Glutamatergic neuron (in vitro differentiated cells): ENCODE results near the gene ANO6. TPM values are rescaled to one million over a fixed set of nuclear protein-coding genes. Genes with fewer than 3 reads are reported as not detected.

Source experiments
- DNase-seq: peaks from one replicate; pipeline ENCODE4 v3.0.0; 2022
- H3K27ac Mint-ChIP-seq: one replicate; pipeline ENCODE4 v1.8.0; 2020; ENCODE audit warnings: mild to moderate bottlenecking, mixed read lengths, inconsistent platforms; ENCODE audit not compliant: unreplicated experiment
- H3K27me3 Mint-ChIP-seq: one replicate; pipeline ENCODE4 v1.8.0; 2020; ENCODE audit warnings: mild to moderate bottlenecking, moderate library complexity, mixed read lengths, inconsistent platforms; ENCODE audit not compliant: unreplicated experiment
- H3K36me3 Mint-ChIP-seq: one replicate; pipeline ENCODE4 v1.8.0; 2020; ENCODE audit warnings: mild to moderate bottlenecking, mixed read lengths, inconsistent platforms; ENCODE audit not compliant: unreplicated experiment
- H3K4me1 Mint-ChIP-seq: one replicate; pipeline ENCODE4 v1.8.0; 2020; ENCODE audit warnings: mild to moderate bottlenecking, low read depth, mixed read lengths, inconsistent platforms; ENCODE audit not compliant: unreplicated experiment
- H3K4me3 Mint-ChIP-seq: one replicate; pipeline ENCODE4 v1.8.0; 2020; ENCODE audit warnings: mild to moderate bottlenecking, mixed read lengths, inconsistent platforms; ENCODE audit not compliant: unreplicated experiment
- H3K9me3 Mint-ChIP-seq: one replicate; pipeline ENCODE4 v1.8.0; 2020; ENCODE audit warnings: mild to moderate bottlenecking, moderate library complexity, mixed read lengths, inconsistent platforms; ENCODE audit not compliant: unreplicated experiment
- total RNA-seq: library from RNA; stranded (reverse); fragmentation: NEBNext Ultra II Directional; extraction: Animal tissue kit (Norgen Biotek cat#: 25700); gene quantifications from one replicate; pipeline ENCODE4 v1.2.1, GENCODE V29; 2021; ENCODE audit not compliant: unreplicated experiment
- TF ChIP-seq, protein P1 (sequence below): fragments of 200-600 bp; sonication (generic); IDR thresholded peaks from one replicate; pipeline ENCODE4 v1.5.0; 2021; ENCODE audit not compliant: partially characterized antibody, unreplicated experiment

ANO6 gene
- total RNA-seq, 1 donor from 2014 or later, result 35.9 TPM

DNA sequence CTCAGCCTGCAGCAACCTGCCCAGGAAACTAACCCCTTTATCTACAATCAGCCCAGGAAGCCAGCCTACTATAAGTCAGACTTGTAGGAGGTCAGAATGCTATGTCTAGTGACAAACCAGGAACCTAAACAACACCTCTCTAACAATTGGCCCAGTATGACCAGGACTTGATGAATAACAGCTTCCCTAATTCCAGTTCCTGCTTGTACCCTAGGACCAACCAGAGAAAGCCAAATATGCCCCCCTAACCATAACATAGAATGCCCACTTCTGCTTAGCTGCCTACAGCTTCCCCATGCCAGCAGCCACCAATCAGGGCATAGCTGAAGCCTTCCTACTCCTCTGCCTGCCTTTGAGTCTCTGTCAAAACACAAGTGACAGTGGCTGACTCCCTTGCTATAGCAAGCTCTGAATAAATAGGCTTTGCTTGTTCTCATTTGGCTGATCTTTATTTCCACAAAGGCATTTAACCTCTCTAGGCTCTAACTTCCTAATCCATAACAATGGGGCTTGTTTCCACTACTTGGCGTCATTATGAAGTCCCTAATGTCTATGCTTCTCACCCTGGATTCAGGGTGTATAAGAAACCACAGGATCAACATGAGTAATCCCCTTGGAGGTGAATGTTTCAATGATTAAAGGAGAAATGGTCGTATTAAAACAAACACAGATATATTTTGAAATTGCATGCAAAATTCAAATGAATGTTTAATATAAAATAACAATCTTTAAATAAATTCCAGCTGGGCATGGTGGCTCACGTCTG, 220.2 kb downstream of the ANO6 start:
- DNase-seq, result no peak
- H3K27me3 Mint-ChIP-seq, result no peaks in the 10 kb centered on the region
- H3K27ac Mint-ChIP-seq, result no peak overlapping the region
- peaks cover 8% of the 10 kb centered on the region for H3K4me1 Mint-ChIP-seq
- no peaks in the 10 kb centered on the region for H3K9me3 Mint-ChIP-seq
- H3K4me3 Mint-ChIP-seq, result no peak overlapping the region
- TF ChIP-seq, protein P1, sequence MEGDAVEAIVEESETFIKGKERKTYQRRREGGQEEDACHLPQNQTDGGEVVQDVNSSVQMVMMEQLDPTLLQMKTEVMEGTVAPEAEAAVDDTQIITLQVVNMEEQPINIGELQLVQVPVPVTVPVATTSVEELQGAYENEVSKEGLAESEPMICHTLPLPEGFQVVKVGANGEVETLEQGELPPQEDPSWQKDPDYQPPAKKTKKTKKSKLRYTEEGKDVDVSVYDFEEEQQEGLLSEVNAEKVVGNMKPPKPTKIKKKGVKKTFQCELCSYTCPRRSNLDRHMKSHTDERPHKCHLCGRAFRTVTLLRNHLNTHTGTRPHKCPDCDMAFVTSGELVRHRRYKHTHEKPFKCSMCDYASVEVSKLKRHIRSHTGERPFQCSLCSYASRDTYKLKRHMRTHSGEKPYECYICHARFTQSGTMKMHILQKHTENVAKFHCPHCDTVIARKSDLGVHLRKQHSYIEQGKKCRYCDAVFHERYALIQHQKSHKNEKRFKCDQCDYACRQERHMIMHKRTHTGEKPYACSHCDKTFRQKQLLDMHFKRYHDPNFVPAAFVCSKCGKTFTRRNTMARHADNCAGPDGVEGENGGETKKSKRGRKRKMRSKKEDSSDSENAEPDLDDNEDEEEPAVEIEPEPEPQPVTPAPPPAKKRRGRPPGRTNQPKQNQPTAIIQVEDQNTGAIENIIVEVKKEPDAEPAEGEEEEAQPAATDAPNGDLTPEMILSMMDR, result no peak
- peaks cover 3% of the 10 kb centered on the region for H3K36me3 Mint-ChIP-seq

DNA sequence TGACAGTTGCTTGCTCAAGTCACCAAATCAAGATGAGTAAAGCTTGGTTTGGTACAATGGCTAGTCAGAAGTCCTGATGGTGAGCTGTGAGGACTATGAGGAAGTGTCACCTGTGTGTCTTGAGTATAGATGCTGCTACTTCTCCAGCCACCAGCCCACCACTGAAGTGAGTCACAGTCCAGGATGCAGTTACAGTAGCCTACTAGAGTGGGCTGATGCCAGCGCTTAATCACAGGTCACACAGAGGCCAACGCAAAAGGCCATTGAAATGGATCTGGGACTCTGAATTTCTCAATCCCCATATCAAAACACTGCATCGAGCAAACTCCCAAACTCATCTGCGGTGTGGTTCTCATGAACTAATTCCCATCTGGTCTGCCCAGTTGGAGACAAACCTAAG, 223.1 kb downstream of the ANO6 start:
- TF ChIP-seq, protein P1, result no peak
- Mint-ChIP-seq H3K36me3 (peaks cover 12% of the 10 kb centered on the region), H3K9me3 (peaks cover 4% of the 10 kb centered on the region), H3K27me3 (no peaks in the 10 kb centered on the region), H3K27ac (no peak overlapping the region), H3K4me3 (no peak overlapping the region), H3K4me1 (no peaks in the 10 kb centered on the region)
- no peak for DNase-seq

DNA sequence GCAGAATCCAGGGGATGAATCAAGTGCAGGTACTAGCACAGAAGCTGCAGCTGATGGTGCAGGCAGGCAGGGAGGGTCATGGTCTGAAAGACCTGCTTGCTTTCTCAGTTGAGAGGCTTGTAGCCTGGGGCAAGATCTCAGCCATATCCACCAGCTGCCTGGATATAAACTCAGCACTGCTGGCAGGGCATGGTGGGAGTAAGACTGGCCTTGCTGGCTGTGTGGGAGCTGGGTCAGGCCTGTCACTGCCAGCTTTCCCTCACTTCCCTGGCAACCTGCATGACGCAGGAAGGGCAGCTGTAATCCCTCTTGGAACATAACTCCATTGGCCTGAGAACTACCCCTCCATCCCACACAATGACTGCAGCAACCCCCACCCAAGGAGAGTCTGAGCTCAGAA, 230.1 kb downstream of the ANO6 start:
- H3K27ac Mint-ChIP-seq, result no peak overlapping the region
- H3K9me3 Mint-ChIP-seq, result peaks cover 6% of the 10 kb centered on the region
- no peaks in the 10 kb centered on the region for H3K4me1 Mint-ChIP-seq
- TF ChIP-seq, protein P1, result no peak
- H3K27me3 Mint-ChIP-seq, result no peaks in the 10 kb centered on the region
- H3K4me3 Mint-ChIP-seq, result no peak overlapping the region
- DNase-seq, result no peak
- H3K36me3 Mint-ChIP-seq, result peaks cover 11% of the 10 kb centered on the region

DNA sequence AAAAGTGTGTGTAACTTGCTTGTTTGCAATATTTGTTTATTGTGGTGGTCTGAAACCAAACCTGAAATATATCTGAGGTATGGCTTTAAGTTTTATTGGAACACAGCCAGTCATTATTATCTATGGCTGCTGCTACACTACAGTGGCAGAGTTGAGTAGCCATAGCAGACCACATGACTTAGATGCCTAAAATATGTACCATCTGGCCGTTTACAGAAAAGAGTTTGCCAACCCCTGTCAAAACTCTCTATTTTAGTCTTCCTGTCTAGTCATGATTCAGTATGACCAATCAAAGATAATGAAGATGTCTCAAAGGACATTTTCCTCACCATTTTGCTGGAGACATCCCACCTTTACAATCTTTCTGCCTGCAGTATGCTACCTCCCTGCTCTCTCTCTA, 242.3 kb downstream of the ANO6 start:
- H3K9me3 Mint-ChIP-seq, result no peaks in the 10 kb centered on the region
- TF ChIP-seq, protein P1, result no peak
- no peaks in the 10 kb centered on the region for H3K36me3 Mint-ChIP-seq
- no peak overlapping the region for H3K27ac Mint-ChIP-seq
- H3K4me1 Mint-ChIP-seq, result no peaks in the 10 kb centered on the region
- no peaks in the 10 kb centered on the region for H3K27me3 Mint-ChIP-seq
- DNase-seq, result no peak
- no peak overlapping the region for H3K4me3 Mint-ChIP-seq

DNA sequence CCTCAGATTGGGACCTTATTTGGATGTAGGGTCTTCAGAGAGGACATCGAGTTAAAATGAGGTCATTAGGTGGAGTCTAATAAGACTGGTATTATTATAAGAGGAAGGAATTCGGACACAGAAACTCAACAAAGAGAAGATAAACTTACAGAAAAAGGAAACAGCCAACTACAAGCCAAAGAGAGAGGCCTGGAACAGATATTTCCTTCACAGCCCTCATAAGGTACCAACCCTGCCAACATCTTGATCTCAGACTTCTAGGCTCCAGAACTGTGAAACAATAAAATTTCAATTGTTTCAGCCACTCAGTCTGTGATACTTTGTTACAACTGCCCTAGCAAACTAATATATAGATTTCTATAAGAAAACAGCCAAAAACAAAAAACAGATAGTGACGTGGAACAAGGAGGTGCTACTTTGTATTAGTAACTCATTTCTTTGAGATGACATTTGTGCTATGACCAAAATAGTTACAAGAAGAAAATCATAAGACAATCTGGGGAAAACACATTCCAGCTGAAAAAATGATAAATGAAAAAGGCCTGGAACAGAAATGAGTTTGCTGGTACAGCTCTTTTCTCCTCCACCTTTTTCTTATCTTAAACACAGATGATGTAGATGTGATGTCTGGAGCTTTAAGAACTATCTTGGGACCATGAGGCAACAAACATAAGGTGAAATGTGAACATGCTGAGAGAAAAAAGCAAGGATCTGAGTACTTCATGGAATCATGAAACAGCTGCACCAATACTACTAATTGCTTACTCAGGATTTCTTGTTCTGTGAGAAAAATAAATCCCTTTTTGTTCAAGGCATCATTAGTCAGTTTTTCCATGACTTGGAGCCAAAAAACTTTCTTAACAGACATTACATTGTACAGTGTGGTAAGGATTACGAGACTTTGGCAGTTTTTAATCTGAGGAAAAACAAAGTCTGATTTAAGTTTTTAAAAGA, 243.2 kb downstream of the ANO6 start:
- no peaks in the 10 kb centered on the region for H3K4me1 Mint-ChIP-seq
- no peak overlapping the region for H3K4me3 Mint-ChIP-seq
- H3K9me3 Mint-ChIP-seq, result no peaks in the 10 kb centered on the region
- DNase-seq, result no peak
- H3K27me3 Mint-ChIP-seq, result no peaks in the 10 kb centered on the region
- H3K27ac Mint-ChIP-seq, result no peak overlapping the region
- no peaks in the 10 kb centered on the region for H3K36me3 Mint-ChIP-seq
- TF ChIP-seq, protein P1, result no peak
